GM18519 (cell line): ENCODE data around the gene ENO3.
"Not testable (repeated sequence)": the region's sequence is repeated elsewhere in the genome, so short reads cannot be mapped to it uniquely, and the experiment has no call there.

Experiments
- ATAC-seq: cut with Tn5 transposase; IDR thresholded peaks from one replicate; pipeline ENCODE4 v1.9.1; 2021; ENCODE audit warnings: mild to moderate bottlenecking, moderate library complexity; ENCODE audit not compliant: unreplicated experiment, low FRiP score

The ENO3 gene

DNA sequence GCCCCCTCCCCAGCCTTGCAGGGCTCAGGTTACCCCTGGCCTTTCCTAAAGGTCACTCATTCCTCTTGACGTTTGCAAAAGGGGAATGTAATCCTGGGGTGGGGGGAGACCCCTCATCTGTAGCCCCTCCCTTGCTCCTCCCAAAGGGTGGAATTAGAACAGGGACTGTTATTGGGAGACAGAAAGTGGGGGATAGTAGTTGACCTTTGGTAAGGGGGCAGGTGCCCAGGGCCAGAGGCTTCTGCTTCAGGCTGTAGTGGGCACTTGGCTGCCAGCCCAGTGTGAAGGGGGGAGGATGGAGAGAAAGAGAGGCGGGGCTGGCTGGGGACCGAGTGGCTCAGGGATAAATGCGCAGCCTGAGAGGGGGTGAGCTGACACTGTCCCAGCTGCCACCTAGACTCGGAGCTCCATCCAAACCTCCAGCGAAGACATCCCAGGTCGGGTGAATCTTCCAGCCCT, at the start of gene ENO3:
Gene ENO3 (plus strand): TSS at position 374 of the 459 bp plus-strand sequence. CDS start 711 bp downstream, outside the sequence.
- no peak for ATAC-seq

DNA sequence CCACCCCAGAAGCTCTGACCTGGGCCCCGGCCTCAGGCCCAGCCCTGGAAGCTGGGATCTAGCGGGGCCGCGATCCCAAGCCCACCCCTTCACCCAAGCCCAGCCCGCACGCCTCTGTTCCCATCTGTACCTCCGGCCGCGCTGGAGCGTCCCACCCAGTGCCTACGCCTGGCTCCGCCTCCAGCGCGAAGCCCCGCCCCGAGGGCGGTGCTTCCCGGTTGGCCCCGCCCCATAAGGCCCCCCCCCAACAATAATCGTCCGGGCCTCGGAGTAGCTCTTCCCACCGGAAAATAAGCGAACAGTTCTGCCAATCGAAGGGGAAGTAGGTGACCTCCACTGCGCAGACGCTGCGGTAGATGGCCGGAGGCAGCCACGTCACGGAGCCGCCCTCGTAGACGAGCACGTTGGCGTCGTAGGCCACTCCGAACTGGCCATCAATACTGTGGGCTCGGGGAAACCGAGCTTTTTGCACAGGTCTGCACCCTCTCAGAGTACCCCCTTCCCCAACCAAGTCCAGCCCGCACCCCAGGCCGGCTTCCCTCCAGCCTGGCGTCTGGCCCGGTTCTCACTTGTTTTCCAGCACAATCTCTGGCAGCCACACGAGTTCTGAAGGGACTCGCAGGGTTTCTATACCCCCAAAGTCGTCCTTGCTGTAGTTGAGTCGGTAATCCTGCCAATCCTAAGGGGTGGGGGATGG, 49.1 kb upstream of the ENO3 start:
- ATAC-seq, result no peak

DNA sequence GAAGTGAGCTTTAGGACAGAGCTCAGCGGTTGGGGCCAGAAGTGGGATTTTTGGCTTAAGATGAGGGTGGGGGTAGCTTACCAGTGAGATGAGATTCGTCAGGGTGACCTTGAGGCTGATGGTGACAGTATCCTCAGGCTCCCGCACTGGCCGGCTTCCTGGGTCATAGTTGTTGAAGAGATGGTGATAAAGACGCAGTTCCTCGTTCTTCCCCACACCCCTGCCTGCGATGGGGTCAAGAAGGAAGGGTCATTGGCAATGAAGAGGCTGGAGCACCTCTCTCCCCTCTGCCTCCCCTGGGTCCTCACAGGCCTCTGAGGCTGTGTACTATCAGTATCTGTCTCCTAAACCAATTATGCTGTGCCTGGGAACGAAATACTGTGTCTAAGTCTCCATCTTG, 48.4 kb upstream of the ENO3 start:
- ATAC-seq, result no peak

GRCh38 chr17:4903051-4903818, 47.7 kb upstream of the ENO3 start, which contains the start of gene CHRNE:
Gene CHRNE, minus strand, starts transcription at chr17:4903098. Its CDS starts 35 bp downstream, at chr17:4903063.
- no peak for ATAC-seq

DNA sequence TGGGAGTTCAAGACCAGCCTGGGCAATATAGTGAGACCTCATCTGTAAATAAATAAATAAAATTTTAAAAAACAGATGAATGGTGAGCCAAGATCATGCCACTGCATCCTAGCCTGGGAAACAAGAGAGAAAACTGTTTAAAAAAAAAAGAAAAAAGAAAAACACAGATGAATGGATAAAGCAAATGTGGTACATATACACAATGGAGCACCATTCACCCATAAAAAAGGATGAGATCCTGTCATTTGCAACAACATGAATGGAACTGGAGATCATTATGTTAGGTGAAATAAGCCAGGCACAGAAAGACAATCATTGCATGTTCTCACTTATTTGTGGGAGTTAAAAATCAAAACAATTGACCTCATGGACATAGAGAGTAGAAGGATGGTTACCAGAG, 44.3 kb upstream of the ENO3 start:
- ATAC-seq, result not testable (repeated sequence)

GRCh38 chr17:4908301-4908700, 42.6 kb upstream of the ENO3 start:
- no peak for ATAC-seq

DNA sequence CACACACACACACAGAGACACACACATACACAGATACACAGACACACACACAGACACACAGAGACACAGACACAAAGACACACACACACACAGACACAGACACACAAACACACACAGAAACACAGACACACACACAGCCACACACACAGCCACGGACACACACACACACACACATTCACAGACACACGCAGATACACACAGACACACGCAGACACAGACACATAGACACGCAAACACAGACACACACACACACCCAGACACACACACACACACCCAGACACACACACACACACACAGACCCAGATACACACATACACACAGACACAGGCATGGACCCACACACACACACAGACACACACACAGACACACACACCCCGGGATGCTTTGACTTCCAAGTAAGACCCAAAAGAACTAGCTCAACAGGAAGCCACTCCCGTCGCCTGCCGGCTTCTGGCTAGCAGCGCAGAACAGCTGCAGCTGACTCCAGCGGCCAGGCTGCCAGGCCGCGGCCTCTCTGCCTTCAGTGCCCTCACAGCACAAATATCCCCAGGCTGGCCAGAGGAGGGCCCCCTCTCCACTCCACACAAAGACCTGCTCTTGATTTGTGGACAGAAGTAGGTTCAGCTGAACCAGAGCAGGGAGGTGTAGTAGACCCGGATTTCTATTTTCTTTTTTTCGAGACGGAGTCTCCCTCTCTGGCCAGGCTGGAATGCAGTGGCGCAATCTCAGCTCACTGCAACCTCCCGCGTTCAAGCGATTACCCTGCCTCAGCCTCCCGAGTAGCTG, 42.0 kb upstream of the ENO3 start:
- no peak for ATAC-seq

- ATAC-seq, result no peak
These were observed 36.9 kb upstream of the ENO3 start for GRCh38 chr17:4913994-4914393.

DNA sequence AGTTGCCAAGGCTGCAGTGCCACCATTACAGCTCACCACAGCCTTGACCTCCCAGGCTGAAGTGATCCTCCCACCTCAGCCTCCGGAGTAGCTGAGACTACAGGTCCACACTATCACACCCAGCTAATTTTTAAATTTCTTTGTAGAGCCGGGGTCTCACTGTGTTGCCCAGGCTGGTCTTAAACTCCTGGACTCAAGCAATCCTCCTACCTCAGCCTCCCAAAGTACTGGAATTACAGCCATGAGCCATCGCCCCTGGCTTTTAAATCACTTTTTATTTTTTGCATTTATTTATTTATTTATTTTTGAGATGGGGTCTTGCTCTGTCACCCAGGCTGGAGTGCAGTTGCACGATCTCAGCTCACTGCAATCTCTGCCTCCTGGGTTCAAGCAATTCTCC, 36.4 kb upstream of the ENO3 start:
- not testable (repeated sequence) for ATAC-seq

DNA sequence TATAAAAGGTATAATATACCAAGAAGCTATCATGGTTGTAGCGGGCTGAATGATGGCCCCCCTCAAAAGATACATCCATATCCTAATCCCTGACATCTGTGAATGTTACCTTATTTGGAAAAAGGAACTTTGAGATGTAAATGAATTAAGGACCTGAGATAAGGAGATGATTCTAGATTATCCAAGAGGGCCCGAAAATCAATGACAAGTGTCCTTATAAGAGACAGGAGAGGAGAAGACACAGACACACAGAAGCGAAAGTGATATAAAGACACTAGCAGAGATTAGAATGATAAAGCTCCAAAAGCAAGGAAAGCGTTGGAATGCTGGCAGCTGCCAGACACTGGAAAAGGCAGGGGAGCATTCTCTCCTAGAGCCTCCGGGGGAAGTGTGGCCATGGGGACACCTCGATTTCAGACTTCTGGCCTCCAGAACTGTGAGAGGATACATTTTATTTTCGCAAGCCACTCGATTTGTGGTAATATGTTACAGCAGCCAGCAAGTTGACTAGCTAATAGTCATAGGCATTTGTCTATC, 31.3 kb upstream of the ENO3 start:
- ATAC-seq, result no peak

GRCh38 chr17:4920351-4921048, 30.4 kb upstream of the ENO3 start:
- no peak for ATAC-seq

DNA sequence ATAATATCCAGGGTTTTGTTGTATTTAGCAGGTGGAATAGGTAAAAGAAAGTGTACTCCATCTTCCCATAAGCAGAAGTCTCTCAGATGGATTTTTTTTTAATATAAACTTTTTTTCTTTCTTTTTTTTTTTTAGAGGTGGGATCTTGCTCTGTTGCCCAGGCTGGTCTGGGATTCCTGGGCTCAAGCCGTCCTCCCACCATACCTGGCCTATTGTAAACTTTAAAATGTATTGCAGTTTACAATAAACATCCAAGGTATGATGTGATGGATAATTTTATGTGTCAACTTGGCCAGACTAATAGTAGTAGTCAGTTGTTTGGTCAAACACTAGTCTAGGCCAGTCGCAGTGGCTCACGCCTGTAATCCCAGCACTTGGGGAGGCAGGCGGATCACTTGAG, 29.6 kb upstream of the ENO3 start:
- no peak for ATAC-seq

GRCh38 chr17:4926577-4927335, 24.2 kb upstream of the ENO3 start:
- not testable (repeated sequence) for ATAC-seq

- ATAC-seq, result no peak
These were observed 22.0 kb upstream of the ENO3 start for GRCh38 chr17:4928881-4929280.

DNA sequence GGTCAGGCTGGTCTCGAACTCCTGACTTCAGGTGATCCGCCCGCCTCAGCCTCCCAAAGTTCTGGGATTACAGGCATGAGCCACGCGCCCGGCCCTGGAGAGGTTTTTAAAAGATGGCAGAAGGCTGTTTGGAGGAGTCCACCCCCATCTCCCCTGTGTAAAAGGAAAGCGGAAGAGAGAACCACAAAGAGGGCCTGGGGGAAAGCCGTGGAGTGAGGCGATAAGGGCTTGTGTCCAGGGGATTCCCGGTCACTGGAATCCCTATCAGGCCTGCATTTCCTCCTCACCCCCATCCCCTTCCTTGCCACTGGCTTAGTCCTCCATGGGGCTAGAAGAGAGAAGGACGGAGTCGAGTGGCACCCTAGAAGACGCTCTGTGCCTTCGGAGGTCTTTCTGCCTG, 19.0 kb upstream of the ENO3 start, which contains the start of gene GP1BA:
Gene GP1BA (plus strand): TSS at position 315 of the 400 bp plus-strand sequence. CDS start 328 bp downstream, outside the sequence.
- no peak for ATAC-seq

DNA sequence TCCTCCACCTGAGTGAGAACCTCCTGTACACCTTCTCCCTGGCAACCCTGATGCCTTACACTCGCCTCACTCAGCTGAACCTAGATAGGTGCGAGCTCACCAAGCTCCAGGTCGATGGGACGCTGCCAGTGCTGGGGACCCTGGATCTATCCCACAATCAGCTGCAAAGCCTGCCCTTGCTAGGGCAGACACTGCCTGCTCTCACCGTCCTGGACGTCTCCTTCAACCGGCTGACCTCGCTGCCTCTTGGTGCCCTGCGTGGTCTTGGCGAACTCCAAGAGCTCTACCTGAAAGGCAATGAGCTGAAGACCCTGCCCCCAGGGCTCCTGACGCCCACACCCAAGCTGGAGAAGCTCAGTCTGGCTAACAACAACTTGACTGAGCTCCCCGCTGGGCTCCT, 18.2 kb upstream of the ENO3 start:
- ATAC-seq, result no peak

DNA sequence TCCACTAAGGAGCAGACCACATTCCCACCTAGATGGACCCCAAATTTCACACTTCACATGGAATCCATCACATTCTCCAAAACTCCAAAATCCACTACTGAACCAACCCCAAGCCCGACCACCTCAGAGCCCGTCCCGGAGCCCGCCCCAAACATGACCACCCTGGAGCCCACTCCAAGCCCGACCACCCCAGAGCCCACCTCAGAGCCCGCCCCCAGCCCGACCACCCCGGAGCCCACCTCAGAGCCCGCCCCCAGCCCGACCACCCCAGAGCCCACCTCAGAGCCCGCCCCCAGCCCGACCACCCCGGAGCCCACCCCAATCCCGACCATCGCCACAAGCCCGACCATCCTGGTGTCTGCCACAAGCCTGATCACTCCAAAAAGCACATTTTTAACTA, 17.3 kb upstream of the ENO3 start:
- no peak for ATAC-seq

GRCh38 chr17:4934173-4934979, 16.5 kb upstream of the ENO3 start:
- no peak for ATAC-seq
